GM21381 (cell line): ENCODE measurements around the gene CTRB2.

Experiments used
- ATAC-seq: cut with Tn5 transposase; IDR thresholded peaks from one replicate; pipeline ENCODE4 v1.9.1; 2021; ENCODE audit warnings: mild to moderate bottlenecking, moderate library complexity; ENCODE audit not compliant: unreplicated experiment

CTRB2 gene

DNA sequence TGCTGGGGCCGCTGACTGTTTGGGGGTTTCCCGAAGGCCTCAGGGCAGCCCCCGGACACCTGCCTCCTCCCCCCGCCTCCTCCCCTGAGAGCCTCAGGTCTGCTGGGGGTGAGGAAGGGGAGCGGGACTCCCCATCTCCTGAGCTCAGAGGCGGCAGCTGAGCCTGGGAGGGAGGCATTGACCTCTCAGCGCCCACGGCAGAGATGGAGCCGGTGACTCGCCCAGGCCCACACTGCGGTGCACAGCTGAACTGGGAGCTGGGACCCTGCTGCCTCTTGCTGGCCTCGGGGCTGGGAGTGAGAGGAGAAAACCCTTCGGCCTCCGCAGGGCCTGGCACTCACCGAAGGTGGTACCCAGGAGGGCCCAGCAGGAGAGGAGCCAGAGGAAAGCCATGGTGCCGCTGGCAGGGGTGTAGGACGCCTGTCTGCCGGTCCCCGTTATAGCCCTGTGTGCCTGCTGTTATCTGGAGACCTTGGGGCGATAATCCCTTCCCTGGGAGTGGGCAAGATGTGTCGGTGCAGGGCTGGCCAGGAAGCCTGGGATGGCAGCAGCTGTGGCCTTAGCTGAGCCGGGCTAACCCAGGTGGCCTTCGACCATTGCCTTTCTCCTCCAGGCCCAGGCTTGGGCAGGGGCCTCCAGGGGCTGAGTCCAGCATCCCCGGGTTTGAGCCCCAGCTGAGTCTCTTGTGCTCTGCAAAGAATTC, at the start of gene CTRB2:
TSS of gene CTRB2 (minus strand) at position 413 of the 703 bp plus-strand sequence. CDS start at position 393, 20 bp downstream.
- ATAC-seq: no peak

GRCh38 chr16:75256059-75256571, 49.2 kb upstream of the CTRB2 start:
- no peak for ATAC-seq

DNA sequence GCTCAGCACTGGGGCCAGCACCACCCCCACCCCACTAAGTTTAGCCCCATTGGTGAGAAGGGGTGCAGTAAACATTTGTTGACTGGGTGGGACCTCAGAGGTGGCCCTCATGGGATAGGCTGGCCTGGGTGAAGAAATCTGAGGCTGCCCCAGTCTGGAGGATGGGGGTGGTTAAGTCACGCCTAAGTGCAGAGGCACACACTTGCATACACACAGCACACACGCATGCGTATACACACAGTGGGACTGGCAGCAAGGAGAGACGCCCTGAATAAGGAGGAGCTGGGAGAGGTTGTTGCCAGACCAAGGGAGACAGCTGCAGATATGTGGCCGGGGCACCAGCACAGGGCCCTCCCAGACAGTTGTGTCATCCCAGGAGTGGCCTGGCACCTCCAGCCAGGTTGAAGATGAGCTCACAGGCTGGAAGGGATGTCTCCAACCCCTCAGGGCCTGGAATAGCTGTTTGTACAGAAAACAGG, 47.4 kb upstream of the CTRB2 start:
- ATAC-seq: no peak

- ATAC-seq: no peak
Observed at GRCh38 chr16:75252946-75253911, 46.3 kb upstream of the CTRB2 start.

GRCh38 chr16:75252049-75252864, 45.3 kb upstream of the CTRB2 start:
- ATAC-seq: no peak

GRCh38 chr16:75251280-75252048, 44.5 kb upstream of the CTRB2 start, which contains the start of gene BCAR1:
BCAR1 (minus strand) TSS chr16:75251624; CDS start chr16:75251482, 142 bp downstream.
- peak; percentile 76 for ATAC-seq

DNA sequence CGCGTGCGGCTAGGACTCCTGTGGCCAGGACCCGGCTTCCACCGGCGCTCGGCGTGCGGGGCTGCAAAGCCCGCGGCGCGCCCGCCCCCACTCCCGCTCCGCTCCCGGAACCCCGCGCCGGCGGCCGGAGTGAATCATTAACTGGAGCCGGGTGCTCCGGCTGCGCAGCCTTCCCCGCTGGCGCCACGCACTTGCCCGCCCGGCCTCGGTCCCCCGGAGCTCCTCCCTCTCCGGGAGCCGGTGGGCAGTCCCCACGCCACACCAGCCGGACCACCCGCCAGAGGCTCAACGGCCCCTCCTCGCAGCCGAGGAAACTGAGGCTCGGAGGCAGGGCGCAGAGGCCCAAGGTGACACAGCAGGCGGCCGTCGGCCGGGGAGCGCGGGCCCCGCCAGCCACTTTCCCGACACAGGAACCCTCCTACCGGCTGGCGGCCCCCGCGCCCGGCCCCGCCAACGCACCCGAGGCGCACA, 43.9 kb upstream of the CTRB2 start:
- ATAC-seq: peak; percentile 38

DNA sequence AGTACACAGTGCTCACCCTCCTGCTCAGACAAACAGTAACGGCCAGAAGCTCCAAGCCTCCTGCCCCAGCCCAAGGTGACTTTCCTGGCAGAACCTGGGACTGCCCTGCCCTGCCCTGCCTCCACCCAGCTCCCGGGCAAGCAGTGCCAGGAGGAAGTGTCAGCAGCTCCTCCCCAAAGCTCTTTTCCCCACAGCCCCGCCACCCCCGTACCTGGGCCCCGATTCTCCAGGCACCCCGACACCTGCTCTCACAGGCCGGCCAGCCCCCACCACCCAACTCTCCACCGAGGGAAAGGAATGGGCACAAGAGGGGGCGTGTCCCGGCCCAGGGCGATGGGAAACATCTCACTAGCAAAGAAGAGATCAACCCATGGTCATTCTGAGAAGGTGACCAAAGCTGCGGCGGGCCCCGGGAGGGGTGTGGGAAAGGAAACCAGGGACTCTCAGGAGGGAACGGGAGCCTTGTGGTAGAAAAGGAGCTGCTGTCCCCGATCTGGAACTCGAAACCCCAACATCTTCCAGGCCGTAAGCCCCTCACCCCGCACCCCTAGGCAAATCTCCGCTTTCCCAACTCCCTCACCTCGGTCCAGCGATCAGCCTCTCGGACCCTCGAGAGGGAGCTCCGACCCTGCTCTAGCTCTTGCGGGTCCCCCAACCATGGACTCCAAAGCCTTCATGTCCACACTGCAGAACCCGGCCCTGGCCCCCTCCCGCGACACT, 43.3 kb upstream of the CTRB2 start:
- ATAC-seq: no peak

- no peak for ATAC-seq
Observed at GRCh38 chr16:75249441-75249840, 42.5 kb upstream of the CTRB2 start.

DNA sequence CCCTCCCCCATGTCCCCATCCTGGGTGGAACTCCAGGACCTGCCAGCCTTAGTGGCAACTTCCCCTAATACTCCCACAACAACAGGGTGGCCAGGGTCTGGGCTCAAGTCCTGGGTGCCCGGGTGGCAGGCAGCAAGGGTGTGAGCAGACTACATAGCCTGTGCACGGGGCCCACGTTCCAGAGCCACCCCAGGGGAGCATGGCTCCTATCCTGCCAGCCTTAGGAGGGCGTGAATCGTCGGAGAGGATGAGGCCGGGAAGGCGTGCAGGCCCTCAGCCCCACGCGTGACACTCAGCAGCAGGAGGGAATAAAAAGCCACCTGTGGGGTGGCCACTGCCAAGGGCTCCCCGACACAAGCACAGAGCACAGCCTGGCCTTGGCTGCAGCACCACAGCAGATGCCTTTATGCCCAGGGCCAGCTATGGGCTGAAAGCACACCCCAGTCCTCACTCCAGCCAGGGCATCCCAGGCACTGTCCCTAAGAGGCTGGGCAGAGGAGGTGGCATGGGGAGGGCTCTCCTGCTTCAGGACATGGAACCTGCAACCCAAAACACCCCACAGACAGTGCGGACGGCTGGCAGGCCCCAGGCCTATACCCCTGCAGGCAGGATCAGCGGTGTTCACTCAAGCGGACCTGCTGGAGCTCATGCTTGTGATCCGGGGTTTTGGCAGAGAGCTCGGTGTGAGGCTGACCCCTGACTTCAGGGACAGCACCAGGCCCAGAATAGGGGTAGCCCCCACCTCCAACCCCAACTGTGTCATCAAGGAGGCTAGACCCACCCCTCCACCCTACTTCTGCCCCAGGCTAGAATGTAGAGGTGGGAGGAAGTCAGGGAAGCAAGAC, 41.8 kb upstream of the CTRB2 start:
- no peak for ATAC-seq

- ATAC-seq: no peak
Observed at GRCh38 chr16:75248142-75248535, 41.2 kb upstream of the CTRB2 start.

DNA sequence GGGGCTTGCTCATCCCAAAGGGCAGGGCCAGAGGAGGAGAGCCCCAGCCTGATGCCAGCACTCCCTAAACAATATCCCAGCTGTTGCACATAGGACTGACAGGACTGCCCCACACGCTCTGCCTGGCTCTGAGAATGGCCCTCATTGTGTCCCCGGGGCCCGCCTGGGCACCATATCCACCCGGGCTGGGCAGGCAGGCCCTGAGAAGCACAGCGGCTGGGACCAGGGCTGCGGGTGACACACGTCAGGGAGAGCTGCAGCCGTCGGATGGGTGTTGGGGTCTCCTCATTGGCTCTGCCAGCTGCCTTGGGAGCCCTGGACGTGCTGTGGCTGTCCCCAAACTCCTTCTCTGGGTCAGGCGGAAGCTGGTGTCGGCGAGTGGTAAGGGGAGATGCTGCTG, 40.3 kb upstream of the CTRB2 start:
- no peak for ATAC-seq

- ATAC-seq: no peak
Observed at GRCh38 chr16:75246504-75247205, 39.7 kb upstream of the CTRB2 start.

DNA sequence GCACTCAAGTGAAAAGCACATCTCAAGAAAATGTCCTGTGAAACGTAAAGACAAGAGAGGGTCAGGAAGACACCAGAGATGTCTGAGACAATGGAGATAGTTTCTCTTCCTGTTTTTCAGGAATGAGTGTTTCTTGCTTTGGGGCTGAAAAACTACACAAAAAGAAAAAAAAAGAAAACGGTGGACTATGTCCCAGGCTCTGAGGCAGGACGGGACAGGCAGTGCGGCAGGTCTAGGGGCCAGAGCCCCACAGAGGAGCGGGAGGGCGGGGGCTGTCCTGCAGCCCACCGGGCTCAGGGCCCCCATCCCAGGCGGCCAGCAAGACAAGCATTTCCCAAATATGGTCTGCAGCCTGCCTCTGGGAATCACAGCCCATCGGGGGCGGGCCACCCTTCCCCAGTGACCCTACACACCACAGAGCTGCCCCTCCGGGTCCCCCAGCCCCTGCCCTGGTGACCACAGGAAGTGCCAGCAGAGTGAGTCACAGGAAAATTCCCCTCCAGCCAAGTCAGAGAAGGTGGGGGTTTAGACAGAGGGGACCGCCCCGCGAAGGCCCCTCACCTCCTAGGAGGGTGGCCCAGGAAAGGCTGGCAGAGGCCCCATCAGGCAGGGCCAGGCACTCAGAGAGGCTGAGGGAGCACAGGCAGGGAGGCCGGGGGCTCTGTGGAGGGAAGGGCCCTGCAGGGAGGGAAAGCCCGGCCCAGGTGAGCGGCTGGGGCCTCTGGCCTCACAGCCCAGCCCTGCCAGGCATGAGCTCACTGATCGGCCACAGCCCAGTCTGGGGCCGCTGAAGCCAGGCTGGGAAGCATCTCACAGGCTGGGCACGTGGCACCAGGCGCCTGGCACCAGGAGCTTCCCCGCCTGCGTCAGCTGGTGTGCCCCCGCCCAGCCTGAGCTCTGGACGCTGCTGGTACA, 38.1 kb upstream of the CTRB2 start:
- no peak for ATAC-seq

GRCh38 chr16:75244225-75244809, 37.4 kb upstream of the CTRB2 start:
- no peak for ATAC-seq

- no peak for ATAC-seq
Observed at GRCh38 chr16:75243667-75244224, 36.8 kb upstream of the CTRB2 start.
